ENCODE data around the gene DUSP16. TPM values are rescaled to one million over a fixed set of nuclear protein-coding genes. Genes with fewer than 3 reads are reported as not detected.
A peak's percentile ranks its signal among the peaks of the same experiment; 100 is the strongest.
"Not testable (repeated sequence)": the region's sequence is repeated elsewhere in the genome, so short reads cannot be mapped to it uniquely, and the experiment has no call there.

Gene DUSP16
- total RNA-seq, 4 donors from 2014 or later = 15.3 to 29.0 (median 25.0) TPM

DNA sequence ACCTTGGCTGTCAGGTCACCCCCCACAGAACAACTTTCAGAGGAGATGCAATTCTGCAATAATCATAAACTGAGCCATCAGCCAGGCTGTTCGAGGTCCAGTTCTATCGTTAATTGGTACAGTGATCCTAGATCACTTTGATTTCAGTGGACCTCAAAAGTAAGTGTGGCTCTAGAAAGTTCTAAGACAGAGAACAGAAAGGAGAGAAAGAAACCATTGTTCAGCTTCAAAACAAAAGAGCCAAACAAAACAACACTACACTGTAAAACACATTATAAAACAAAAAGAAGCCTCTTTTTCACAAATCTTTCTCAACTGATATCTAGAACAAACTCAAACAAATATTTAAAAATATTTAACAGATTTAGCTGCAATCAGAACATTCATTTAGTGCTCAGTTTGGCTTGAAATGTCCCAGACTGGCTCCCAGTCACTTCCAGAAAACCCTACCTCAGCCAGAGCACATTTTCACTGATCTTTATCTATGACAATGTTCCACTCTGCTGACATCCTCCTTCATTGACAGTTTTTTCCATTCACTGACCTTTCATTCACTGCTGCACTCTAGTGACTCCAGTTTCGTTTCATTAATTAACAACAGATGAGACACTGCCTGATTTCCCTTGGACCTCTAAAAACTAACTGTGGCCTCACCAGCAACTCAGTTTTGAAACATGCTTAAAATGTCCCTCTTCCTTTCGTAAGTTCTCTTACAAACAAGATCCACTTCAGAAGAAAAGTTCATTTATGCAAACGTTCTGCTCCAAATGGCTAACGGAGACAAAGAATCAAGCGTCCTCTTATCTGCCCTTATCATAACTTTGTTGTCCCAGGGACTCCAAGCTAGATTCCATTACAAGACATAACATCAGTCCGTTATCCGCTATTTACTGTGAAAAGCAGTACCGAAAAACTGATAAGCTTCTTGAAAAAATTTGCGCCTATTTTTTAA, 56.8 kb downstream of the DUSP16 start:
- WGBS, 2 donors = 49 to 54% methylated on average over 11 of the region's 11 CpGs
- intact Hi-C loops (cut with DNase I; ENCODE audit: low total_unique reads) = no loop called here
- no peak overlapping the region for H3K4me3 ChIP-seq (ENCODE audit: low read depth, poor library complexity, severe bottlenecking)
- TF ChIP-seq POLR2A (IDR thresholded peaks at IDR 0.05) (no peak), CTCF (IDR thresholded peaks at IDR 0.05) (no peak)
- peak in 1 of 2 donors; percentile 21 for DNase-seq (ENCODE audit: low spot score in 2 of 2)

- intact Hi-C loops (cut with DNase I; ENCODE audit: low total_unique reads) = no loop called here
Measured at GRCh38 chr12:12503384-12504078, 59.1 kb downstream of the DUSP16 start.

DNA sequence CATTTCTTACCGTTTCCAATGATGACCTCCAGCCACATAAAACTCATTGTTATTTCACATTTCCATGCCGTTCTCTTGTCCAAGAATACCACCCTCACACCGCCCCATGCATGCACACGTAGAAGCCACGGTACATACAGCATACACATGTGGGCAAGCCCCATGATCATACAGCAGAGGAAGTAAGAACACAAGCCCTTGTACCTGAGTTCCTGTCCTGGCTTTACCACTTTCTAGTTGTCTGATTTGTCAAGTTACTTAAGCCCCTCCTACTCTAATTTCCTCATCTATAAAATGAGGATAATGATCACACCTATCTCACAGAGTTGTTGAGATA, 59.9 kb downstream of the DUSP16 start:
- 93 to 95% methylated on average over 5 of the region's 5 CpGs for whole genome bisulfite sequencing, 2 donors

More at GRCh38 chr12:12503384-12504078, 59.1 kb downstream of the DUSP16 start:
- H3K4me3 ChIP-seq (ENCODE audit: low read depth, poor library complexity, severe bottlenecking) = no peak overlapping the region
- TF ChIP-seq POLR2A (IDR thresholded peaks at IDR 0.05) (no peak), CTCF (IDR thresholded peaks at IDR 0.05) (no peak)
- WGBS, 2 donors = 79 to 95% methylated on average over 9 of the region's 9 CpGs
- no peak for DNase-seq (ENCODE audit: low spot score in 2 of 2)

GRCh38 chr12:12502130-12502814, 60.4 kb downstream of the DUSP16 start:
- DNase-seq (ENCODE audit: low spot score in 2 of 2); intact Hi-C loops (cut with DNase I; ENCODE audit: low total_unique reads); H3K4me3 ChIP-seq (ENCODE audit: low read depth, poor library complexity, severe bottlenecking): not testable (repeated sequence)
- 93 to 94% methylated on average over 7 of the region's 7 CpGs for WGBS, 2 donors

More for the DNA sequence above, 59.9 kb downstream of the DUSP16 start:
- intact Hi-C loops (cut with DNase I; ENCODE audit: low total_unique reads) = no loop called here
- DNase-seq (ENCODE audit: low spot score in 2 of 2) = no peak
- no peak for TF ChIP-seq CTCF (IDR thresholded peaks at IDR 0.05)
- no peak for TF ChIP-seq POLR2A (IDR thresholded peaks at IDR 0.05)
- H3K4me3 ChIP-seq (ENCODE audit: low read depth, poor library complexity, severe bottlenecking) = no peak overlapping the region

- intact Hi-C loops (cut with DNase I; ENCODE audit: low total_unique reads) = no loop called here
- 67 to 75% methylated on average over 3 of the region's 3 CpGs for WGBS, 2 donors
- TF ChIP-seq CTCF (IDR thresholded peaks at IDR 0.05) = no peak
- TF ChIP-seq POLR2A (IDR thresholded peaks at IDR 0.05) = no peak
- DNase-seq (ENCODE audit: low spot score in 2 of 2) = no peak
- H3K4me3 ChIP-seq (ENCODE audit: low read depth, poor library complexity, severe bottlenecking) = no peak overlapping the region
Measured at GRCh38 chr12:12501121-12501520, 61.5 kb downstream of the DUSP16 start.

All from lower leg skin (tissue), 4 donors.